GM21576 (cell line): ENCODE results near the gene QRFPR.
"Not testable (repeated sequence)": the region's sequence is repeated elsewhere in the genome, so short reads cannot be mapped to it uniquely, and the experiment has no call there.

Experiments used
- ATAC-seq: cut with Tn5 transposase; IDR thresholded peaks from one replicate; pipeline ENCODE4 v1.9.1; 2021; ENCODE audit warnings: mild to moderate bottlenecking, moderate library complexity; ENCODE audit not compliant: unreplicated experiment

Gene QRFPR

GRCh38 chr4:121340247-121340646 is 40.6 kb downstream of the QRFPR start:
- ATAC-seq, result no peak

DNA sequence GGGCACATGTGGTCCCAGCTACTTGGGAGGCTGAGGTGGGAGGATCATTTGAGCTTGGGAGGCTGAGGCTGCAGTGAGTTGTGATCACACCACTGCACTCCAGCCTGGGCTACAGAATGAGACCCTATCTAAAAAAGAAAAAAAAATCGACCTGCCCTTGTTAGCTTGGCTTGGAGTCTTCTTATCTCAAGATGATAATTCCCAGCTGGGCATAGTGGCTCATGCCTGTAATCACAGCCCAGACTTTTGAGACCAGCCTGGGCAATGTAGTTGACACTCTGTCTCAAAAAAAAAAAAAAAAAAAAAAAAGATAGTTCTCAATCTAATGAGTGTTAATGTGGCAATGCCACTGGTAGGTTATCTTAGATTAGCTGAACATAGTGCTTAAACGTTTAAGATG is 41.0 kb downstream of the QRFPR start:
- ATAC-seq, result no peak

GRCh38 chr4:121339307-121339706 is 41.5 kb downstream of the QRFPR start:
- ATAC-seq, result no peak

DNA sequence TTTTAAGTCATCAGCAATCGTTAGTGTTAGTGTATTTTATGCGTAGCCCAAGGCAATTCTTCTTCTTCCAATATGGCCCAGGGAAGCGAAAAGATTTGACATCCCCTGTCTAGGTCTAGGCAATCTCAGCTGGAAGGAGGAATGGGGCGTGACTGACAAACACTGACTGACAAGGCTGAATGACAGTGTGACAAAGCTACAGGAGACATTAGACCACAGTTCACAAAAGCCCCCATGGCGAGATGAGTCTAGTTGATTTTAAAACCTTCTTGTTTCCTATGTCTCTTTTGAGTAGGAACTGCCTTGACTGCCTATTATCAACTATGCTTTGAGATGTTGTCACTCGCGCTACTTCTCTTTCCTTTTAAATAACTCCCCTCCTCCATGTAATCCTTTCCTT is 42.3 kb downstream of the QRFPR start:
- no peak for ATAC-seq

DNA sequence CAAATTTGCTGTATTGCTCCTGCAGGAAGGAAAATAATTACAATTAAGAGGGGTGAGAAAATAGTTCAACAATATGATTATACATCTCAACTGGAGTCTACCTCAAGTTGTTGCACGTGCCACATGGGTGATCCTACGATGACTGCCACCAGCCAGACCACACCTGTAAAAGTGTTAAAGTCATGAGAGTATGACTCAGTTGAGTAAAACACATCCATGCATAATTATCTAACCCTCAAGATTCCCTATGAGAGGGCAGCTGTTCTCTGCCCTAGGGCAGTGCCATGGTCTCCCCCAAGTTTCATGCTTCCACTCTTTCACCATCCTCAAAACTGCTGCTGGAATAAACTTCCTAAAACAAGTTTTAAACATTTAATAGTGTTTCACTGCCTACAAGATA is 44.1 kb downstream of the QRFPR start:
- ATAC-seq, result no peak

- no peak for ATAC-seq
Measured at GRCh38 chr4:121330180-121330665, 50.6 kb downstream of the QRFPR start.

- no peak for ATAC-seq
Measured at GRCh38 chr4:121326597-121326996, 54.2 kb downstream of the QRFPR start.

DNA sequence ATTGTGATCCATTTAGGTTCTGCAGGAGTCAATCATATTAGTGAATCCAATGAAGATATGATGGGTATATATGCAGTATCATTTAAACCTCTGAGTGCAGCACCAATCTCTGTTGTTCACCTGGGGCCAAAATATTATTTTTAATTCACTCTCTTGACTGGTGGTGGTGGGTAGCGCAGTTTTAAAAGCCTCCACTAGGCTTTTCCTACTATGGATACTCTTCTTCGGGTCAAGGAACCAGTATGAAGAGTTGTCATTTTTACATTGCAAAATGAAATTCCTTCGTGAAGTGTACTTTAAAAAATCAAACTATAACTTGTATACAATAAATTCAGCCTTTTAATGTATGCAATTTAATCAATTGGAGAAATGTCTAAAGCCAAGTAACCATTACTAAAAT is 56.5 kb downstream of the QRFPR start:
- ATAC-seq, result no peak

- no peak for ATAC-seq
Measured at GRCh38 chr4:121321466-121321865, 59.4 kb downstream of the QRFPR start.

- no peak for ATAC-seq
Measured at GRCh38 chr4:121316091-121316490, 64.7 kb downstream of the QRFPR start.

GRCh38 chr4:121313430-121313829 is 67.4 kb downstream of the QRFPR start:
- ATAC-seq, result not testable (repeated sequence)

GRCh38 chr4:121308828-121309227 is 72.0 kb downstream of the QRFPR start:
- no peak for ATAC-seq

GRCh38 chr4:121308328-121308663 is 72.5 kb downstream of the QRFPR start:
- ATAC-seq, result no peak

DNA sequence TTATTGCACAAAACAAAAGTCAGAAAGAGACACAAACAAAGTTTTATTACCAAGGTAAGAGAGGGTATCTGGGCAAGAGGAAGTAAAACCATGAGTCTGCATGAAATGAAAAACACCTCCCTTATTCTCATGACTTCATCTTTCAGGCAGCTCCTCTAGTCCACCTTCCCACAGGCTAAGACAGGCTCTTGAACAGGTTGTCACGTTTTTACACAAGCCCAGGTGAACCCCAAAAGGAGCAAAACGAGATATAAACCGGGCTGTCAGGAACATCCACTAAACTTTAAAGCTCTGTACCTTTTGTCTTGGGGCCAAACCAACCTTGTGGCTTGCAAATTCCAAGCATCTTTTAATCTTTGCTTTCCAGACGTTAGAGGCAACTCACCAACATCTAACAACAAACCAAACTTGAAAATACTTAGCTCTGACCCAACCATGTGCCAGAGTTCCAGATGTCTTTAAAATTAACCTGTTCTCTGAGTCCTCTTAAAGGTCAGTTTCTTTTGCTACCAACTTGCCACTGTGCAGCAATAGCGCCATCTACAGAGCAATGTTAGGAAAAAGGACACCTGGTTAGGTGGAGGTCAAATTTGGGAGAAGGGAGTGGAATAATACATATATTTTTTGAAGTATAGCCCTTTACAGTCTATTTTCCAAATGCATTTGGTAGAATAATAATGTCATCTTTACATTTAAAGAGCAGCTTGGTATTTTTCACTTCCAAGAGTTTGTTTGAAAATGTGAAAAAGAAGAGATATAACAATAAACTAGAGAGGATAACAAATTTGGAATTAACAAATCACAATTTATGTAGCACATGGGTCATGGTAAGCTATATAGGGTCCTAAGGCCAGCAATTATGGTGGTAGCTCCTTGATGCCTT is 73.1 kb downstream of the QRFPR start:
- ATAC-seq, result peak; percentile 95

- no peak for ATAC-seq
Measured at GRCh38 chr4:121306931-121307330, 73.9 kb downstream of the QRFPR start.

GRCh38 chr4:121304893-121305292 is 75.9 kb downstream of the QRFPR start:
- ATAC-seq, result no peak

- ATAC-seq, result no peak
Measured at GRCh38 chr4:121299367-121299766, 81.5 kb downstream of the QRFPR start.

DNA sequence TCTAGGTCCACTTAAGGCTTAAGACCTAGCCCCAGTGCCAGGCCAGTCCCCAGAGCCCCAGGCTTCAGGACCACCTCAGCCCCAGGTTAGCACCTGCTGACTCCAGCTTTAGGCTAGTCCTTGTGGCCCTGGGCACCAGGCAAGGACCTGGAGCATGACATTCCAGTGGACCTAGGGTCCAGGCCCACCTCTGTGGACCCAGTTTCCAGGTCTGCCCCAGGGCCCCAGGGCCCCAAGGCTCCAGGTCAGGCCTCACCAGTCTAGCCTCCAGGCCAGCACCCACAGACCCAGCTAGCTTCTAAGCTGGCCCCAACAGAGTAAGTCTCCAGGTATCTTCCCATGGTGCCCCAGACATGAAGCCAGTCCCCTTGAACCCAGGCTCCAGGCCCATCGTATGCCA is 97.5 kb downstream of the QRFPR start:
- ATAC-seq, result no peak

DNA sequence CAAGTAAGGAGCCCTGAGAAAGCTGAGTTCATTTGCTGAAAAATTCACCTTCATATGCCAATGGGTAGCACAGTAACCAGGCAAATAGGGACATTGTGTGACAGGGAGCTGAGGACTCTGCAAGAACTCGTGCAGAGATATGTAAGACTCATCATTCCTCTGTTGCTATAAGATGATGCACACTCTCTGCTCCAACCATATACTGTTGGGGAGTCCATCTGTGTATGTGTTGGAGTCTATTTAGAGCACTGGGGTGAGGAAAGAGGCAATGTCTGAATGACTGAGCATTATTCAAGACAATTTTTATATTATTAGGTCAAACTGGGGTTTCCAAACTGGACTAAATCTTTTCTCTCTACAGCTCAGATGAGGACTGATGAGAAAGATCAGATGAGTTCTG is 100.4 kb downstream of the QRFPR start:
- ATAC-seq, result no peak

GRCh38 chr4:121278811-121279368 is 101.9 kb downstream of the QRFPR start:
- ATAC-seq, result peak; percentile 82
